GM15510 (cell line): ENCODE data around the gene ANO4.

Experiments used
- POLR2A ChIP-seq: IDR thresholded peaks from 3 replicates; pipeline ENCODE4 v1.6.1; 2011; ENCODE audit warnings: borderline replicate concordance; ENCODE audit not compliant: insufficient read length; ENCODE audit errors: extremely low read depth

Gene ANO4

GRCh38 chr12:101078536-101079285, 284.1 kb downstream of the ANO4 start:
- TF ChIP-seq POLR2A: no peak

- no peak for TF ChIP-seq POLR2A
Observed at GRCh38 chr12:101082706-101083105, 288.1 kb downstream of the ANO4 start.

GRCh38 chr12:101086490-101087135, 292.0 kb downstream of the ANO4 start:
- TF ChIP-seq POLR2A: no peak

GRCh38 chr12:101087920-101088319, 293.3 kb downstream of the ANO4 start:
- no peak for TF ChIP-seq POLR2A

GRCh38 chr12:101089271-101089670, 294.7 kb downstream of the ANO4 start:
- TF ChIP-seq POLR2A: no peak

GRCh38 chr12:101097829-101098580, 303.4 kb downstream of the ANO4 start:
- no peak for TF ChIP-seq POLR2A

- no peak for TF ChIP-seq POLR2A
Observed at GRCh38 chr12:101107032-101107763, 312.6 kb downstream of the ANO4 start.

GRCh38 chr12:101108130-101108529, 313.6 kb downstream of the ANO4 start:
- TF ChIP-seq POLR2A: no peak

GRCh38 chr12:101110866-101111265, 316.3 kb downstream of the ANO4 start:
- no peak for TF ChIP-seq POLR2A

- no peak for TF ChIP-seq POLR2A
Observed at GRCh38 chr12:101111441-101111840, 316.9 kb downstream of the ANO4 start.

GRCh38 chr12:101115326-101115725, 320.8 kb downstream of the ANO4 start:
- no peak for TF ChIP-seq POLR2A

- TF ChIP-seq POLR2A: no peak
Observed at GRCh38 chr12:101116911-101117310, 322.3 kb downstream of the ANO4 start.

GRCh38 chr12:101117842-101118241, 323.3 kb downstream of the ANO4 start:
- TF ChIP-seq POLR2A: no peak

GRCh38 chr12:101127521-101128219, 333.1 kb downstream of the ANO4 start:
- TF ChIP-seq POLR2A: no peak

GRCh38 chr12:101165319-101165718, 370.7 kb downstream of the ANO4 start:
- no peak for TF ChIP-seq POLR2A

GRCh38 chr12:101166866-101167265, 372.3 kb downstream of the ANO4 start:
- no peak for TF ChIP-seq POLR2A
